GM18870 (cell line): ENCODE data around the gene ADAMTSL3.
"Not testable (repeated sequence)": the region's sequence is repeated elsewhere in the genome, so short reads cannot be mapped to it uniquely, and the experiment has no call there.

ENCODE experiments used
- ATAC-seq: cut with Tn5 transposase; IDR thresholded peaks from one replicate; pipeline ENCODE4 v1.9.1; 2021; ENCODE audit warnings: moderate library complexity; ENCODE audit not compliant: unreplicated experiment

Gene ADAMTSL3

GRCh38 chr15:83747050-83747717 lies 93.3 kb downstream of the ADAMTSL3 start:
- ATAC-seq: no peak

DNA sequence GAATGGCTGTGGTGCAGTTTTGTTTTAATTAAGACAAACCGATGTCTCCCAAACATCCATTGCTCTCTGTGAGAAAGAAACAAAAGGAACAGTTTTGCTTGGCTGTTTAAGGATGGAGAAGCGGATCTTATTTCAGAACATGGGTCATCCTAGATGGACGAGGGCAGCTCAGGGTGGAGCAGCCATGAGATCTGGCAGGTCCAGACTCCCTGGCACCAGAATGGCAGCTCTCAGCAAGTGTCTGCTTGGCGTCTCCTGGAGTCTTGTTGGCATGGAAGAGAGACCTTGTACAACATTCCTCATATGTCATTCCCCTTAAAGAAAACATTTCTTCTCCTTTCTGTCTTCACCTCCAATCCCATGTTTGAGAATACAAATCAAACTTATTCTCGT lies 93.8 kb downstream of the ADAMTSL3 start:
- no peak for ATAC-seq

- no peak for ATAC-seq
These were observed 100.1 kb downstream of the ADAMTSL3 start for GRCh38 chr15:83753872-83754493.

DNA sequence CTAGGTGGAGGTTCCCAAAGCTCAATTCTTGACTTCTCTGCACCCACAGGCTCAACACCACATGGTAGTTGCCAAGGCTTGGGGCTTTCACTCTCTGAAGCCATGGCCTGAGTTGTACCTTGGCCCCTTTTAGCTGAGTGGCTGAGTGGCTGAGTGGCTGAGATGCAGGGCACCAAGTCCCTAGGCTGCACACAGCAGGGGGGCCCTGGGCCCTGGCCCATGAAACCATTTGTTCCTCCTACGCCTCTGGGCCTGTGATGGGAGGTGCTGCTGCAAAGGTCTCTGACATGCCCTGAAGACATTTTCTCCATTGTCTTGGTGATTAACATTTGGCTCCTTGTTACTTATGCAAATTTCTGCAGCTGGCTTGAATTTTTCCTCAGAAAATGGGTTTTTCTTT lies 103.4 kb downstream of the ADAMTSL3 start:
- ATAC-seq: not testable (repeated sequence)

DNA sequence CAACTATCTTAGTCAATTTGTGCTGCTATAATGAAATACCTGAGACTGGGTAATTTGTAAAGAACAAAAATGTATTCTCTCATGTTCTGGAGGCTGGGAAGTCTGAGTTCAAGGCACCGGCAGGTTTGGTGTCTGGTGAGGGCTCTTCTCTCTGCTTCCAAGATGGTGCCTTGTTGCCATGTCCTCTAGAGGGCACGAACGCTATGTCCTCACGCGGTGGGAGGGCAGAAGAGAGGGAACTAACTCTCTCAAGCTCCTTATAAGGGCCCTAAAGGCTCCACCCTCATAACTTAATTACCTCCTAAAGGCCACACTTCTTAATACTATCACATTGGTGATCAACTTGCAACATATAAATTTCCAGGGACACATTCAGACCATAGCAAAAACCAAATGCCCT lies 108.4 kb downstream of the ADAMTSL3 start:
- ATAC-seq: no peak

GRCh38 chr15:83764201-83764838 lies 110.4 kb downstream of the ADAMTSL3 start:
- no peak for ATAC-seq

DNA sequence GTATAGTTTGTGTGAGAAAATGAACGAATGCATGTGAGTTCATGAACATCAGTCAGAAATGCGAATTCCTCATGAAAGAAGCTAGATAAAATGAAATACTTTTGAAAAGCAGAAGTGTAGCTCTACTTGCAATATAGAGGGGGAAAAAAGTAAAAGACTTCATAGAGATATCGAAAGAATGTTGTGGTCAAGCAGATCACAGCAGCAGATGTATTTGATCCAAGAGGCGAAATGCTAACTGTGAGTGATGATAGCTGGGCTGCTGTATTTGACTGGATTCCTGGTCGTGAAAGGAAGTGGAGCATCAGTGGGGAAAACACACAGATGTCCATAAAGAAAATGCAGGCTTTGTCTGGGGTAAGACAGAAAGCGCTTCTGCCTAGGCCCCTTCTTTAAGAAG lies 112.4 kb downstream of the ADAMTSL3 start:
- ATAC-seq: no peak

DNA sequence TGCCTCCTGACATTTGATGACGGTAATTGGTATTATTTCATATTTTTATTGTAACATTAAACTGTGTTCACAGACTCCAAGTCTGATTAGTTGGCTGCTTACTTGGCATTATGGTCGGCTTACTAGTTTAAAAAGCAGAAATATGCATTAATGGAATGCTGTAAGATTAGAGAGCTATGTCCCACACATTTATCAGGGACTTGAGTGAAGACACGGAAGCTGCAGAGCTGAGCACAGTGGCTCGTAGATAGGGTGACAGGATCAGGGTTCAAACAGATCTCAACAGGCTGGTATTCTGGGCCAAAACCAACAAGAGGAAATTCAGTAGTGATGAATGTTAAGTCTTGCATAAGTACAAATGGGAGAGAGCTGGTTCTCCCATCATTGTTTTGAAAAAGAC lies 113.8 kb downstream of the ADAMTSL3 start:
- no peak for ATAC-seq

DNA sequence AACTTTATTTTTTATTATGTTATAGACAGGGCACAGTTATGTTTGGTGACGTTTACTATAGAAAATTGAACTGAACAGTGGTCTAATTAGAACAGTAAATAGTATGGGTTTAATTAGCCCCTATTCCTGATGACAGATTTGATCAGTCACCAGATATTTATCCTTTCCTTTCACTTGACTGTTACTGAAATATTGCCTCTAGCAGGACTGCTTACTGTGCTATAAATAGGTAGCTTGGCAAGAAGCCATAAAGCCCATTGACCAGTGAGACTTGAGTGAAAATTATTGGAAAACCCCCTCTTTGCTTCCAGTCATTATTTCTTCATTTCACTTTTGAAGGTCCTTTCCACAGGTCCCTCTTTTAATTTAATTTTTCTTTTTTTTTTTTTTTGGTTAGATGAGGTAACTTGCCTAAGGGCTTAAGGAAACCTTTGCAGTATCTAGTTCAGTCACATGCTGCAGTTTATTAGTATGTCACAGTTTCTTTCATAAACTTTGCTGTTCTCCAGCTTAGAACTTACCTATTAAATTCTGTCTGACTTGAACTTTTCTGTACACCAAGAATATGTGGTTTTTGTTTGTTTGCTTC lies 115.6 kb downstream of the ADAMTSL3 start:
- ATAC-seq: no peak

DNA sequence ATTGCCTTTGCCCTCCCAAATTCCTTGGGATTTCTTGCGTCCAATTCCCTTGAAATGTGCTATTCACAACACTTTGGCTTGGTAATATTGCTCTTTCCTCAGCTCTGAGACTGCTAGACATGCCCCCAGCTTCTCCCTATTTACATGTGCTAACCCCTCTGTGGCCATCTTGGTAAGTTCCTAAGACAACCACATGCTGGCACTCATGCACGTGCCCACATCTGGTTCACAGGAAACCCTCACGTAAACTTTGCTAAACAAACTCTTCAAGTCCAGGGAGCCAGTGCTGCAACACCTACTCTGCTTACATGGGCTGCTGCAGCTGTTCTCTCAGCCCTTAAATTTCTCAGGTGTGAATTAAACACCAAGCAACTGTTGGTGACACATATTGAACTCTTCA lies 121.8 kb downstream of the ADAMTSL3 start:
- ATAC-seq: no peak

DNA sequence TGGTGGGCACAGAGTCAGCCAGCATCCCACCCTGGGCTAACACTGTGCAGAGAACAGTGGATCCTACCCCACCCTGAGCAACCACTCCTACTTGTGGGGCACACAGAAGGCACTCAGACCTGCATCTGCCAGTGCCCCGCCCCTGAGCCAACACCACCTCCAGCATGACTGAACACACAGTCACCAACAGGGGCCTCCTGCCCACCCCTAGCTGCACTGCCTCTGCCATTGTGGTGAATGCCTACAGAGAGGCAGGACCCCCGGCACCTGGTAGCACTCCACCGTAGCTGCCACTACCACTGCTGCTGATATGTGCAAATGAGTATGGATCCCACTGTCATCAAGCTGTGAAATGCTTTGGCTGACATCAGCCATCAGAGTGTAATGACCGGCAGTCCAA lies 123.1 kb downstream of the ADAMTSL3 start:
- no peak for ATAC-seq

GRCh38 chr15:83783227-83783626 lies 129.3 kb downstream of the ADAMTSL3 start:
- ATAC-seq: no peak

GRCh38 chr15:83784975-83785374 lies 131.1 kb downstream of the ADAMTSL3 start:
- no peak for ATAC-seq

DNA sequence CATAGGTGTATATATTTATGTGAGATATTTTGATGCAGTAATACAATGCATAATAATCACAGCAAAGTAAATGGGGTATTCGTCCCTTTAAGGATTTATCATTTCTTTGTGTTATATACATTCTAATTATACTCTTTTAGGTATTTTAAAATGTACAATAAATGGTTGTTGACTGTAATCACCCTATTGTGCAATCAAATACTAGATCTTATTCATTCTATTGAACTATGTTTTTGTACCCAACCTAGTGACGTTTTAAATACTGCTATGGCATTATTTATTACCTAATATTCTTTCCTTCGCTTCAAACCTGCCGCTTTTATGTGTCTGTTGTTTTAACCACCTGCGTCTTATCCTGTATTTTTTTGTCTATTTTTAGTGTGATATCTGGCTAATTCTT lies 132.4 kb downstream of the ADAMTSL3 start:
- no peak for ATAC-seq

GRCh38 chr15:83793069-83793468 lies 139.1 kb downstream of the ADAMTSL3 start:
- ATAC-seq: no peak

- no peak for ATAC-seq
These were observed 140.3 kb downstream of the ADAMTSL3 start for GRCh38 chr15:83794209-83794608.

DNA sequence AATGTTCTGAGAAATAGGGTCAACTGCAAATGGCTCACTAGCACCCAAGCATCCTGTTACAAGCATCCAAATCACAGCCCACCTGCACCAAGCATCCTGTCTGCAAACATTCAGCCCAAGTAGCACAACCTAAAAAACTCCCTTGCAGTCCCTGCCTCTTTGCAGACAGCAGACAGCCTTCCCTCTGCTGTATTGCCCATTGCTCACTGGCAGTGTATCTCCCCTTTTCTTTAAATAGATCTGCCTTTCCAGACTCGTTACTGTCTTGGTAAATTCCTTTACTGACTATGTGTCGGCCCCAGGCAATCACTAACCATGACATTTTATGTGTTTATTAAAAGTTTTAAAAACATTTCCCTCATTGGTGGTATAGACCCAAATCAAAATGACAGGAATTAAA lies 155.4 kb downstream of the ADAMTSL3 start:
- ATAC-seq: no peak

- no peak for ATAC-seq
These were observed 156.2 kb downstream of the ADAMTSL3 start for GRCh38 chr15:83810110-83810509.

DNA sequence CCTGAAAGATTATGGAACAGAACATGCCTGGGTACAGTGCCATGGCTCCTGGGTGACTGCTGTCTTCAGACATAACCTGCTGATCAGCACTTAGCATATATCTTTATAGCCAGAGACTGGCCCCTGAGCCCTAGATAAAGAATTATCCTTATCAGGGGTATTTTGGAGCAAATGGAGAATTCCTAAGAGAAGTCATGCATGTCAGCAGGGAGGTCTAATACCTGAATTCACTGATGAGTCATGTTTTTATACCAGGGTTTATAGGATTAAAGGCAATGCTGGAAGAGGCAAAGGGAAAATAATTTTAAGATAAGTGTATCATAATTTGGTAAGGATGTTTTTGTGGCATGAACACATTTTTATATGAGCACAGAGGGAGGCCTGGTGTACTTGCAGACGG lies 159.8 kb downstream of the ADAMTSL3 start:
- no peak for ATAC-seq

DNA sequence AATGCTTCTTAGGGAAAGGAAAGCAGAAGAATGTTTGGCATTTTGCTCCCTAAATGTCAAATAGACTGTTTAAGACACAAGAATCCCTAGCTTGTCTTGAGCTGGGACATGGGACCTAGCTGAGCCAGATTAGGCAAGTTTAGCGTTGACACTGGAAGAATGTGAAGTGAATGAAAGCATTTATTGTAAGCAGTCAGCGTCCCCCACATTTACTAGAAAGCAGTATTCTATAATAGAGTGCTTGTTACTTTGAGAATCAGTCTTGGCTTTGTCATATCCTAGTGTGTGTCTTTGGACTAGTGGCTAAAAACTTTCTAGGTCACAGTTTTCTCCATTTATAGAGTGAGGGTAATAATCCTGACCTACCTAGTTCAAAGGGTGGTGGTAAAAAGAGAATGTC lies 161.6 kb downstream of the ADAMTSL3 start:
- ATAC-seq: no peak

DNA sequence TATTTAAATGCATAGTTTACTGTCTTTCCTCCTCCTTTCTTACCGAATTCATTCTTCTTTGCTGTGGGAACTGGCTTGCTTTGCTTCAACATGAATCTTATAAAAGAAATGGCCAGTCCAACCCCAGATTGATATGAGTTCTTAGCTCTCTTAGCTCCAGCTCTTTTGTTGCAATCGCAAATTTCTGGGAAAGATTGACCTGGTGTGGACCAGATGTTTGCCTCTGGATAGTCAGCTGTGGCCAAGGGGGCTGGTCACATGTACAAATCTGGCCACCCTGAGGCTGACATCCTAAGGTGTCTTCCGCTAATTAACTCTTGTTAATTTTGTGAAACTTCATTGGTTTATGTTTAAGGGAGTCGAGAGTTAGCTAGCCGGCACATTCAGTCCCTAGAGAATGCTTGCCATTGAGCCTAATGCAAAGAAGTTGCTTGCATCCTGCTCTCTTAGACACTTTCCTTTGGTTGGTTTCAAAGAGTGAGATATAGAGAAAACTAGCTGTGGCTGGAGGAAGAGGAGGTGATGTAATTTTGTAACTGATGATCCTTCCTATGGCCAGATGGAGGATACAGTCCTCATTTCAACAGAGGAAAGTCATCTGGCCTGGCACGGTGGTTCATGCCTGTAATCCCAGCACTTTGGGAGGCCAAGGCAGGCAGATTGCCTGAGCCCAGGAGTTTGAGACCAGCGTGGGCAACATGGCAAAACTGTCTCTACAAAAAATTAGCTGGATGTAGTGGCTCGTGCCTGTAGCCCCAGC lies 162.4 kb downstream of the ADAMTSL3 start:
- no peak for ATAC-seq
